ENCODE results near the gene ASPG.

DNA sequence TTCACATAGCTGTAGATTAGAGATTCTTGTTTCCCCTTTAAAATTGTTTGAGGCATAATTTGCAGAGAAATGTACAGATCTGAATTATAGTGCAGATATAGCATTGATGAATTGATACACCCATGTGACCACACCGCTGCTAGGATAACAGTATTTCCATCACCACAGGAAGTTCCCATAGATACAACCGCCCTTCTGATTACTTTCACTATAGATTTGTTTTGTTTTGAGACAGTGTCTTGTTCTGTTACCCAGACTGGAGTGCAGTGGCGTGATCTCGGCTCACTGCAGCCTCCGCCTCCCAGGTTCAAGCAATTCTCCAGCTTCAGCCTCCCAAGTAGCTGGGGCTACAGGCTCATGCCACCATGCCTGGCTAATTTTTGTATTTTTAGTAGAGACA lies 8.8 kb upstream of the ASPG start:
- TF ChIP-seq CTCF (conservative IDR thresholded peaks at IDR 0.05; ENCODE audit: low read depth, low read length) = no peak
- TF ChIP-seq EZH2phosphoT487 (IDR thresholded peaks at IDR 0.05; ENCODE audit: borderline replicate concordance, low read length) = no peak

Data from PC-3 (cell line).